IPS-NIHi7 (cell line): Measurements from ENCODE around the gene ZNF680.
"Not testable (repeated sequence)": the region's sequence is repeated elsewhere in the genome, so short reads cannot be mapped to it uniquely, and the experiment has no call there.

Source experiments
- DNase-seq: peaks from one replicate; pipeline ENCODE4 v3.0.0; 2012; ENCODE audit warnings: mixed read lengths; ENCODE audit errors: extremely low spot score

Gene ZNF680

DNA sequence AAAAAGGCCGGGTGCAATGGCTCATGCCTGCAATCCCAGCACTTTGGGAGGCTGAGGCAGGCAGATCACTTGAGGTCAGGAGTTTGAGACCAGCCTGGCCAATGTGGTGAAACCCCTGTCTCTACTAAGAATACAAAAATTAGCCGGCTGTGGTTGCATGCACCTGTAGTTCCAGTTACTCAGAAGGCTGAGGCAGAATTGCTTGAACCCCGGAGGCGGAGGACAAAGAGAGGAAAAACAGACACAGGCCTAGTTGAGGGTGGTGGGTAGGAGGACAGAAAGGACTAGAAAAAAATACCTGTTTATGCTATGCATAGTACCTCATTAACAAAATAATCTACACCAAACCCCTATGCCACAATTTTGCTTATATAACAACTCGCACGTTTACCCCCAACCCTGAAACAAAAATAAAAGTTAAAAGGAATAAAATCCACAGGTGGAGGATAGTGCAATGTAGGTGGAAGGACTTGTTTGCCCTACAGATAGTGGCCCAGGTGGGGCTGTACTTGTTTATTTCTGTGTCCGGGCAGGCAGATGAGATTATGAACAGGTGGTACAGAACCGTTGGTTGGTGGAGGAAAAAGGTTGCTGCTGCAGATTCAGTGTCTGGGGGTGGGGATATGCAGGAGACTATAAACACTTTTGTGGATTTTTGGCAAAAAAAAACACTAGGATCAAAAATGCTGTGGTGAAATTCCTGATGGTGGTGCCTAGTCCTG, 5.1 kb downstream of the ZNF680 start:
- DNase-seq = no peak

GRCh38 chr7:64555046-64555445, 7.8 kb downstream of the ZNF680 start:
- no peak for DNase-seq

GRCh38 chr7:64554188-64554587, 8.7 kb downstream of the ZNF680 start:
- DNase-seq = not testable (repeated sequence)

- no peak for DNase-seq
Observed at GRCh38 chr7:64551375-64552142, 11.3 kb downstream of the ZNF680 start.

DNA sequence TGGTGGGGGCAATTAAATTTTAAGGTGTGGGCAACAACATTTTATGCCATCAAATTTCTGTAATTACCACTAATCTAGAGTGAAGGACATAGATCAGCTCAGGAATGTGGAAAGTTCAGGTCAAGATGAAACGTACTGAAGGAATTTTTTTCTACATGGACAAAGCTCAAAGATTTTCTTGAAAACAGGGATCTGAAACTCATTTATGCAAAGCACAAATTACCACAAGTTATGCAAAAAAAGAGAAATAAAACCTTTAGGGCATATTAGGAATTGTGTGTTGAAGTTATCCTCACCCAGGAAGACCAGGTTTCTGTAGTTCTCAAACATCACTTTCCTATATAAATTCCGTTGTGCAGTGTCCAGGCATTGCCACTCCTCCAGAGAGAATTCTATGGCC, 18.9 kb downstream of the ZNF680 start:
- no peak for DNase-seq

GRCh38 chr7:64541438-64542359, 21.2 kb downstream of the ZNF680 start:
- DNase-seq = no peak

DNA sequence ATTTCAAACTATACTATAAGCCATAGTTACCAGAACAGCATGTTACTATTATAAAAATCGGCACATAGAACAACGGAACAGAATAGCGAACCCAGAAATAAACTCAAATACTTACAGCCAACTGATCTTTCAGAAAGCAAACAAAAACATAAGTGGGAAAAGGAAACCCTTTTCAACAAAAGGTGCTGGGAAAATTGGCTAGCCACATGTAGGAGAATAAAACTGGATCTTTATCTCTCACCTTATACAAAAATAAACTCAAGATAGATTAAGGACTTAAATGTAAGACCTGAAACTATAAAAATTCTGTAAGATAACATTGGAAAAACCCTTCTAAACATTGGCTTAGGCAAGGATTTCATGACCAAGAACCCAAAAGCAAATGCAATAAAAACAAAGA, 29.1 kb downstream of the ZNF680 start:
- no peak for DNase-seq

- DNase-seq = no peak
Observed at GRCh38 chr7:64528770-64529169, 34.1 kb downstream of the ZNF680 start.

GRCh38 chr7:64521409-64521984, 41.4 kb downstream of the ZNF680 start:
- no peak for DNase-seq

DNA sequence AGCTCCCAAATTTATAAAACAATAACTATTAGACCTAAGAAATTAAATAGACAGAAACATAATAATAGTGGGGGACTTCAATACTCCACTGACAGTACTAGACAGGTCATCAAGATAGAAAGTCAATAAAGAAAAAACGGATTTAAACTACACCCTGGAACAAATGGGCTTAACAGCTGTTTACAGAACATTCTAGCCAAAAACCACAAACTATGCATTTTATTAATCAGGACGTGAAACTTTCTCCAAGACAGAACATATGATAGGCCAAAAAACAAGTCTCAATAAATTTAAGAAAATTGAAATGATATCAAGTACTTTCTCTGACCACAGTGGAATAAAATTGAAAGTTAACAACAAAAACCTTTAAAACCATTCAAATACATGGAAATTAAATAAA, 46.4 kb downstream of the ZNF680 start:
- DNase-seq = no peak

DNA sequence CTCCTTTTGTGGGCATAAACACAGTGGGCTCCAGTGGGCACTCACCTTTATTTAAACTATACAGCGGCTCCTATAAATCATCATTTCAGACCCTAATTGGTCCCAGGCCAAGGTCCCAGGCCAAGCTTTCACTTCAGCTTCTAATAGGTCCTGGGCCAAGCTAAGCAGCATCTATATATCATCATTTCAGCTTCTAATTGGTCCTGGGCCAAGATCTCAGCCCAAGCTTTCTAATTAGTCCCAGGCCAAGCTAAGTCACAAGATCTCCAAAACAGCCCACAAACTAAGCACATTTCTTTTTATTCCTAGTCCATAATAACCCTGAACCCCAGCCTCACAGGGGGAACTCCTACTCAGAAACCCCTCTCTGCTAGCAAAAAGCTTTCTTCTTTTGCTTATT, 47.1 kb downstream of the ZNF680 start:
- no peak for DNase-seq

DNA sequence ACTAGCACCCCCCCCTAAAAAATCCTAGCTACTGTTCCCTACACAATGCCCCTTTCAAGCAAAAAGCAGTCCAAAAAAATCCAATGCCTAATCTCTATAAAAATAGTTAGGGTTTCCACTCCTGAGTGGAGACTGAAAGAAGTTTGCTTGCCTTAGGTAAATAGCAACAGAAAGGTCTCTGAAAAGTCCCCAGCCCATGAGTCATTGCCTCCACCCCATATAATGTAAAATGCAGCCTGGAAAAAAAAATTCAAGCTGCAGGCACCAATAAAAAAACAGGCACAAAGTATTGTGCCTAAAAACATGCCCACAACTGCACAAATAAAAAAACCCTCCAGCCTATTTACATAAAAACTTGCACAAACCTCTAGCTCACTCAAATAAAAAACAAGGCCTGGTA, 47.5 kb downstream of the ZNF680 start:
- DNase-seq = no peak

DNA sequence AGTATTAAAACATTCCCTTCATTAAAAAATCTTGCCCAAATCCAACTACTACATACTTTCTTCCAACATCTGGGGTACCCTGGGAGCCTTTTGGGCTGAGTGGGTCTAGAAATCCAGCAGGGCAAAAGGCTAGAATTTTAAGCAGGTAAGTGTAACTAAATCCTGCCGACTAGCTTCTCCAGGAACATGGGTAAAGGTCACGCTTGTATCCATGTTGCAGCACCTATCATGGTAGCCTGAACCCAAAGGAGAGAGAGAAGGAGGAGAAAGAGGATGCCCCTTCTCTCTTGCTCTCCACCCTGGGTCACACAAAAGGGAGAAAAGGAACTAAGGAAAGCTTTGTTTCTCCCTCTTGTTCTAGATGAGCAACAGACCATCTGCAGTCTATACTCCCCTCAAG, 53.3 kb downstream of the ZNF680 start:
- no peak for DNase-seq

GRCh38 chr7:64504581-64505120, 58.2 kb downstream of the ZNF680 start:
- DNase-seq = no peak

GRCh38 chr7:64498270-64498669, 64.6 kb downstream of the ZNF680 start:
- no peak for DNase-seq

GRCh38 chr7:64494912-64495461, 67.9 kb downstream of the ZNF680 start:
- DNase-seq = no peak

DNA sequence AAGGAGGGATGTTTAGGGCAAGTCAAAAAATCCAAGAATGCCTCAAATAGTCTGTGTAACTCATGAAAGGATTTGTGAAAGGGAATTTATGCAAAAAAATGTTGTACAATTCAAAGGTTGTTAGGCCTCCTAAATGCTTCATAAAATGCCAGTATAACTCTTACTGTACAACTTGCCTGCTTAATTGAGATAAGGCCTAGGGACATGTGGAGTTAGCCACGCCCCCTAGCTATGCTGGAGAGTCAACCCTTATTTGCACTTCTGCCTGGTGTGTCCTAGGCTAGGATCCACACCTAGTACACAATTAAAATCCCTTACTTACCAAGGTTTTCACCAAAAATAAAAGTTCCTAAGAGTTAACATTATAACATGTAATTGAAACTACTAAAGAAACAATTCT, 77.2 kb downstream of the ZNF680 start:
- DNase-seq = no peak
